Measurements from ENCODE around the gene OR1I1.

OR1I1 gene

DNA sequence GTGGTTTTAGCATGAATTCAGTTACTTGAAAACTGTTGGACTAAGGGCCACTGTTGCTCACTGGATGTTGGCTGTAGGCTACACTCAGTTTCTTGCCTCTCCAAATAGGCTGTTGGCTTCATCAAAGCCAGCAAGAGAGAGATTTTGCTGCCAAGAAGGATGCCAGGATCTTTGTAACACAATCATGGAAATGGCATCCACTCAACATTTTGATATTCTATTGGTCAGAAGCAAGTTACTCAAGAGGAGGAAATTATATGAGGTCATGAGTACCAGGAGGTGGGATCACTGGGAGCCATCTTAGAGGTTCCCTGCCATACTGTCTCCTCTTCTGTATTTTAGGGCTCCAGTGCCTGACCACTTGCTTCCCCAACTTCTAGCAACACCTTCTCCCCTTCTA, 55.8 kb downstream of the OR1I1 start:
- TF ChIP-seq EP300 (IDR thresholded peaks at IDR 0.05; ENCODE audit: borderline replicate concordance) (no peak), NFIC (IDR thresholded peaks at IDR 0.05) (no peak), CEBPB (IDR thresholded peaks at IDR 0.05) (no peak), FOXM1 (IDR thresholded peaks at IDR 0.05; ENCODE audit: borderline replicate concordance, low read depth) (no peak), TCF12 (IDR thresholded peaks at IDR 0.05; ENCODE audit: low read depth) (no peak), TAF1 (IDR thresholded peaks at IDR 0.05; ENCODE audit: low read depth) (no peak), CREB1 (IDR thresholded peaks at IDR 0.05; ENCODE audit: low read depth) (no peak), ZBTB7A (IDR thresholded peaks at IDR 0.05; ENCODE audit: low read depth) (no peak), EGR1 (IDR thresholded peaks at IDR 0.05) (no peak), TEAD4 (IDR thresholded peaks at IDR 0.05) (no peak), YY1 (IDR thresholded peaks at IDR 0.05; ENCODE audit: low read depth) (no peak), RAD21 (IDR thresholded peaks at IDR 0.05; ENCODE audit: low read depth) (no peak)
- TF ChIP-seq, protein P1, sequence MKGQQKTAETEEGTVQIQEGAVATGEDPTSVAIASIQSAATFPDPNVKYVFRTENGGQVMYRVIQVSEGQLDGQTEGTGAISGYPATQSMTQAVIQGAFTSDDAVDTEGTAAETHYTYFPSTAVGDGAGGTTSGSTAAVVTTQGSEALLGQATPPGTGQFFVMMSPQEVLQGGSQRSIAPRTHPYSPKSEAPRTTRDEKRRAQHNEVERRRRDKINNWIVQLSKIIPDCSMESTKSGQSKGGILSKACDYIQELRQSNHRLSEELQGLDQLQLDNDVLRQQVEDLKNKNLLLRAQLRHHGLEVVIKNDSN (IDR thresholded peaks at IDR 0.05) = no peak
- TF ChIP-seq, protein P2, sequence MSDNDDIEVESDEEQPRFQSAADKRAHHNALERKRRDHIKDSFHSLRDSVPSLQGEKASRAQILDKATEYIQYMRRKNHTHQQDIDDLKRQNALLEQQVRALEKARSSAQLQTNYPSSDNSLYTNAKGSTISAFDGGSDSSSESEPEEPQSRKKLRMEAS (IDR thresholded peaks at IDR 0.05) = no peak

DNA sequence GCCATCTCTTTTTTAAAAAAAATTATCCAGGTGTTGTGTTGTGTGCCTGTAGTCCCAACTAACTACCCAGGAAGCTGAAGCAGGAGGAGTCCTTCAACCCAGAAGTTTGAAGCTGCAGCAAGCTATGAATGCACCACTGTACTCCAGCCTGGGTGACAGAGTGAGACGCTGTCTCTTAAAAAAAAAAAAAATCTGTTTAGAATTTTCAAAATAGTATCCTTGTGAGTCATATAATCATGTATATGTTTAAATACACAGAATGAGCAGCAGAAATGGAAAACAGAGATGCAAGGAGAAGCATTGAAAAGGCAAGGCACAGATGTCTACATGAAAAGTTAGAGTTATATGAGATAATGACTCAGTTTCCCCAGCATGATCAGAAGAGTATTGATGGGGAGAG, 56.4 kb downstream of the OR1I1 start:
- TF ChIP-seq, protein P2 (IDR thresholded peaks at IDR 0.05) = no peak
- TF ChIP-seq YY1 (IDR thresholded peaks at IDR 0.05; ENCODE audit: low read depth) (no peak), TCF12 (IDR thresholded peaks at IDR 0.05; ENCODE audit: low read depth) (no peak), FOXM1 (IDR thresholded peaks at IDR 0.05; ENCODE audit: borderline replicate concordance, low read depth) (no peak), CEBPB (IDR thresholded peaks at IDR 0.05) (no peak), TEAD4 (IDR thresholded peaks at IDR 0.05) (no peak), ZBTB7A (IDR thresholded peaks at IDR 0.05; ENCODE audit: low read depth) (no peak)

DNA sequence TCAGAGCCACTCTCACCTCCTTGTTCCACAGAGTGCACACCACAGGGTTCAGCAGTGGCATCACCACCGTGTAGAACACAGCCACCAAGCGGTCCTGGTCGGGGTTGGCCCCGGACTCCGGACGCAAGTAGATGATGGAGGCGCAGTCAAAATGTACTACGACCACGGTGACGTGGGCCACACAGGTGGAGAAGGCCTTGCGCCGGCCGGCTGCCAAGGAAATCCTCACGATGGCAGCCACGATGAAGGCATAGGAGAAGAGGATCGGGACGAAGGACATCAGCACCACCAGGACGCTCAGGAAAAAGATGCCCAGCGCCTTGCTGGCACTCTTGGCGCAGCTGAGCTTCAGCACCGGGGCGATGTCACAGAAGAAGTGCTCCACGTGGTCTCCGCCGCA, 59.1 kb downstream of the OR1I1 start:
- TF ChIP-seq FOXM1 (IDR thresholded peaks at IDR 0.05; ENCODE audit: borderline replicate concordance, low read depth) (no peak), TCF12 (IDR thresholded peaks at IDR 0.05; ENCODE audit: low read depth) (no peak), TAF1 (IDR thresholded peaks at IDR 0.05; ENCODE audit: low read depth) (no peak)
- TF ChIP-seq, protein P2 (IDR thresholded peaks at IDR 0.05) = no peak

DNA sequence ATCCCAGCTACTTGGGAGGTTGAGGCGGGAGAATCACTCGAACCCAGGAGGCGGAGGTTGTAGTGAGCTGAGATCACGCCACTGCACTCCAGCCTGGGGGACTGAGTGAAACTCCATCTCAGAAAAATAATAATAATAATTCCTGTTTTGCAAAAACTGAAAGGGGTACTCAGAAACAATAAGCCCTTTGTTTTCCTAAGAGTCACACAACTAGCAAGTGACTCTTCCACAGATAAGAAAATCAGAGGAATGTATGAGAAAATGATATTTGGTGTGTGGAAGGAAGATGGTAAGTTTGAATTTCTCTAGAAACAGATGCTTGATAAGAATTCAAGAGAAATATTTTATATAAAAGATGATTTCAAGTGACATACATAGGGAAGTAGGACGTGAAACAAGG, 60.3 kb downstream of the OR1I1 start:
- TF ChIP-seq EGR1 (IDR thresholded peaks at IDR 0.05) = no peak
- no peak for TF ChIP-seq RAD21 (IDR thresholded peaks at IDR 0.05; ENCODE audit: low read depth)
- TF ChIP-seq TAF1 (IDR thresholded peaks at IDR 0.05; ENCODE audit: low read depth) = no peak
- no peak for TF ChIP-seq TEAD4 (IDR thresholded peaks at IDR 0.05)
- no peak for TF ChIP-seq NFIC (IDR thresholded peaks at IDR 0.05)

Data from Ishikawa (cell line).